ENCODE results near the gene LPAR2.
A peak's percentile ranks its signal among the peaks of the same experiment; 100 is the strongest.

LPAR2 gene

DNA sequence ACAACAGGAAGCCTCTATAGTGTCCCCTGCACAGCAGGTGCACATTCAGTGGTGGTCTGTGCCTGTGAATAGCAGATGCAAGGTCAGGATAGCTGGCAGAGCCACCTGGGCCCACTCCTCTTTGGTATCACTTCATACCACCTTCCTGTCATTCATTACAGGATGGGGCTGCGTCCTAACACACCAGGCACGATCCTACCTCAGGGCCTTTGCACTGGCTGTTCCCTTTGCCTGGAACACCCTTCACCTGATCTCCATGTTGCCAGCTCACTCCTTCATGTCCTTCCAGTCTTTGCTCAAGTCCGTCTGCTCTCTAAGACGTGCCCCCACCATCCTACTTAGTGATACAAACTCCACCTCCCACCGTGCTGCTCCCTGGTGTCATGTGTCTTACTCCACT lies 4.6 kb upstream of the LPAR2 start:
- intact Hi-C loops (cut with micrococcal nuclease) = no loop called here
- peaks cover 92% of the 10 kb centered on the region for H3K36me3 Mint-ChIP-seq (ENCODE audit: low read depth)
- H3K4me3 Mint-ChIP-seq = no peak overlapping the region
- H3K4me1 Mint-ChIP-seq (ENCODE audit: low read depth) = peaks cover 25% of the 10 kb centered on the region
- H3K27me3 Mint-ChIP-seq = peaks cover 5% of the 10 kb centered on the region
- H3K27ac Mint-ChIP-seq = no peak overlapping the region
- no peaks in the 10 kb centered on the region for H3K9me3 Mint-ChIP-seq

DNA sequence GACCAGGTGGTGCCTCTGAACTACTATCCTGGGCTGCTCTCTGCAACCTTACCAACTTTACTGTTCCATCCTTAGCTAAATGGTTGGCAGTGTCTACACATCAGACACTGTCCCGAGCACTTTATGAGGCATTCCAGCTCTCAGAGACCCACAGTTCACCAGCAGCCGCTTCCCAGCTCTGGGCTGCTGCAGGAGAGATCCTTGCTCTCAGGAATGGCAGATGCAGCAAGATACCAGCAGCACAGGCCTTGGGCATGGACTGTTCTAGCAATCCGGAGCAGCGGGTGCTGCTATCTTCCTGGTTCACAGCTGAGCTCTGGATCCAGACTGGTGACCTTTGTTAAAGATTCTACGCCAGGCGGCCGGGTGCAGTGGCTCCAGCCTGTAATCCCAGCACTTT lies 3.3 kb upstream of the LPAR2 start:
- intact Hi-C loops (cut with micrococcal nuclease) = no loop called here
- H3K27ac Mint-ChIP-seq = no peak overlapping the region
- peaks cover 39% of the 10 kb centered on the region for H3K4me1 Mint-ChIP-seq (ENCODE audit: low read depth)
- H3K4me3 Mint-ChIP-seq = no peak overlapping the region
- no peaks in the 10 kb centered on the region for H3K9me3 Mint-ChIP-seq
- peaks cover 7% of the 10 kb centered on the region for H3K27me3 Mint-ChIP-seq
- H3K36me3 Mint-ChIP-seq (ENCODE audit: low read depth) = peaks cover 90% of the 10 kb centered on the region

DNA sequence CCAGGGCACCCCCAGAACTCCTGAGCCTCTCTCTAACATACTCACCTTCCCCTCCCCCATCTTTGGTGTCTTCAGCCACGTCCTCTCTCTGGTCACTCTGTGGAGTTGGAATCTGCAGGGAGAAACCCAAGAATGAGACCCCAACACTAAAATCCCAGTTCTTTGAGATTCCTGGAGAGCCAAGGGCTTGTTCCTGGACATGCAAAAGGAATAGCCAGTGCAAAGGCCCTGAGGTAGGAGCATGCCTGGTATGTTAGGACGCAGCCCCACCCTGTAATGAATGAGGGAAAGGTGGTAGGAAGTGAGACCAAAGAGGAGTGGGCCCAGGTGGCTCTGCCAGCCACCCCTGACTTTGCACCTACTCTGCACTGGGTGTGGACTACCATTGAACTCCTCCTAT lies 2.4 kb upstream of the LPAR2 start:
- H3K36me3 Mint-ChIP-seq (ENCODE audit: low read depth) = peaks cover 85% of the 10 kb centered on the region

DNA sequence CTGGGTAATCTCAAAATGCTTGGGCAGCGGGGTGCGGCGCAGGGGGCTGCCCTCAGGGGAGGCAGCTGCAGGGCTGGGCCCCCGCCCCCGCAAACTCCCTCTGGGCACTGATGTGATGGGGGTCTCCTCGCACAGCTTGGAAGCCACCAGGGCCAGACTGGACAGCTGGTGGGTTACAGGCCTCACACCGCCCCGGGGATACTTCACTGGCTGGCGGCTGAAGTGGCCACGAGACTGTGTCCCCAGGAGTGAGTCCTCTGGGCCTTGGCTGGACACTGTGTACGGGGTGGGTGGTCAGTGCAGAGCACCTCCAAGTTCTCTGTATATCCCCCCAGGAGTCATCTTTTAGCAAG lies 2.0 kb upstream of the LPAR2 start:
- no peak overlapping the region for H3K4me3 Mint-ChIP-seq
- H3K27ac Mint-ChIP-seq = no peak overlapping the region
- H3K36me3 Mint-ChIP-seq (ENCODE audit: low read depth) = peaks cover 81% of the 10 kb centered on the region
- peaks cover 41% of the 10 kb centered on the region for H3K4me1 Mint-ChIP-seq (ENCODE audit: low read depth)
- no peaks in the 10 kb centered on the region for H3K9me3 Mint-ChIP-seq
- intact Hi-C loops (cut with micrococcal nuclease) = no loop called here
- H3K27me3 Mint-ChIP-seq = peaks cover 7% of the 10 kb centered on the region

More for the DNA sequence above, 2.4 kb upstream of the LPAR2 start:
- Mint-ChIP-seq H3K4me3 (no peak overlapping the region), H3K4me1 (ENCODE audit: low read depth) (peaks cover 42% of the 10 kb centered on the region), H3K27ac (no peak overlapping the region), H3K27me3 (peaks cover 7% of the 10 kb centered on the region), H3K9me3 (no peaks in the 10 kb centered on the region)
- intact Hi-C loops (cut with micrococcal nuclease) = no loop called here

DNA sequence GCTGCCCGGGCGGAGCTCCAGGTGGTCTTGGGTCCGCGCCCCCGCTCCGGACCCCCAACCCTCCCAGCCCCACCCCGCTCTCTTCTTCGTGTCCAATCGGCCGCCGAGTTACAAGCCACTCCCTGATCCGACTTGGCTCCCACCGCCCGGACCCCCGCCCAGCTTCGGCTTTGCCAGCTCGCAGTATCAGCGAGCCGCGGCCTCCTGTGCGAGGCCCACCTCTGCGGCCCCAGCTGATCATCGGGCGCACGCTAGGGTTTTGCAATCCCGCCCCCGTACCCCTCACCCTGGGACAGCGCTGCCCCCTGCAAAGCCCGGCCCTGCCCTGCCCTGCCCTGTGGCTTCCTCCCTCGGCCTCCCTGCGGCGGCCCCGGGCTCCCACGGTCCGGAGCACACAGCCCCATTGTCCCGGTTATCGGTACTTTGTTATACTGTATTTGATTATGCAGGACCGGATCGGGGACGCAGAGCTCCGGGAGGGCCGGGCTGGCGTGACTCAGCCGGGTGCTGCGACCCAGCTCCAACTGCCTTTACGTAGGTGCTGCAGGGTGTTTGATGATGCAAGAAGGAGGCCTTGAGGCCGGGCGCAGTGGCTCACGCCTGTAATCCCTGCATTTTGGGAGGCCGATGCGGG lies 598 bp upstream of the LPAR2 start:
- Mint-ChIP-seq H3K4me1 (ENCODE audit: low read depth) (peaks cover 38% of the 10 kb centered on the region), H3K36me3 (ENCODE audit: low read depth) (peaks cover 80% of the 10 kb centered on the region), H3K27ac (peak overlapping the region; percentile 42), H3K4me3 (peak overlapping the region; percentile 71), H3K27me3 (peaks cover 7% of the 10 kb centered on the region), H3K9me3 (no peaks in the 10 kb centered on the region)
- intact Hi-C loops (cut with micrococcal nuclease) = no loop called here

DNA sequence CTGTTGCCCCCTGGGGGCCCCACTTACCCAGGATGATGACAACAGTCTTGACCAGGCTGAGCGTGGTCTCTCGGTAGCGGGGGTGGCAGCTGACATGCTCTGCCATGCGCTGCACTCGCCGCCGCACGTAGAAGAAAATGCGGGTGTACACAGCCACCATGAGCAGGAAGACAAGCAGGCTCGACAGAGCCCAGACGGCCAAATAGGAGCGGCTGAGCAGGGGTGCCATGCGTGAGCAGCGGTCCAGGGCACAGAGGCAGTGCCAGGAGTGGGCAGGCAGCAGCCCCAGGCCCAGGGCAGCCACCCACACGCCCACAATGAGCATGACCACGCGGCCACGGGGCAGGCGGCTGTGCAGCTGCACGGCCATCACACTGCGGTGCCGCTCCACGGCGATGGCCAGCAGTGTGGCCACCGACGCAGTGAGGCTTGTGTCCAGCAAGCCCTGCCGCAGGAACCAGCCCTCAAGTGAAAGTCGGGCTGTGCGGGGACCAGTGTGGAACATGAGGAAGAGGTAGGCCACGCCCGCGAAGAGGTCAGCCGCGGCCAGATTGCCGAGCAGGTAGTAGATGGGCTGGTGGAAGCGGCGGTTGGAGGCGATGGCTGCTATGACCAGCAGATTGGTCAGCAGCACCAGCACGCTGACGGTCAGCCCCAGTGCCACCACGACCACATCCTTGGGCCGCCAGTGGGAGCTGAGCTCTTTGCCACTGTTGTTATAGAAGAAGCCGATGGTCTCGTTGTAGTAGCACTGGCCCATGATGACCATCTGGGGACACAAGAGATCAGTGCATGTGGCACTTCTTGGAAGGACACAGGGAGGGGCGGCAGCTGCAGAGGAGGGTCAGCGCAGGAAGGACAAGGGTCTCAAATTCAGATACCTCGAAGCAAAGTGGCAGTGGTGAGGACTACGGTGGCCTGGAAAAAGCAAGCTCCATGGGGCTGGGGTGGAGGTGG lies 1.2 kb downstream of the LPAR2 start:
- Mint-ChIP-seq H3K27ac (peak overlapping the region; percentile 35), H3K36me3 (ENCODE audit: low read depth) (peaks cover 72% of the 10 kb centered on the region), H3K27me3 (peaks cover 7% of the 10 kb centered on the region), H3K9me3 (no peaks in the 10 kb centered on the region), H3K4me3 (peak overlapping the region; percentile 54), H3K4me1 (ENCODE audit: low read depth) (peaks cover 28% of the 10 kb centered on the region)
- intact Hi-C loops (cut with micrococcal nuclease) = no loop called here

DNA sequence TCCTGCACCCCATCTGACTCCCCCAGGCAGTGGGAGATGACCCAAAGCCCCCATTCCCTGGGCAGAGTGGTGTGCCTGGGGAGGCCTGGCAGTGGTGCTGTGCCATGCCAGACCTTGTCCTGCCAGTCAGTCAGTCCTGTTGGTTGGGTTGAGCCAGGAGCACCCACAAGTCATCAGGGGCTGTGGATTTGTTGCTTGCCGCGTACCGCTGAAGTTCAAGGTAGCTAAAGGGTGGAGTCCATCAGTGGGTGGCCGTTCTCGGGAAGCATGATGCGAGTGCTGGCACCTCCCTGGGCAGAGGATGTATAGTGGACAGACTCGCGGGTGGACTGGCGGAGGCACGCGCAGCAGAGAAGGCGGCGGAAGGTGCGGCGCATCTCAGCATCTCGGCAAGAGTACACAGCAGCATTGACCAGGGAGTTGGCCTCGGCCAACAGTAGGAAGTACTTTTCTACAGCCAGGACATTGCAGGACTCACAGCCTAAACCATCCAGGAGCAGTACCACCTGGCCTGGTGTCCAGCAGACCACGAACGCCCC lies 3.9 kb downstream of the LPAR2 start:
- Mint-ChIP-seq H3K36me3 (ENCODE audit: low read depth) (peaks cover 50% of the 10 kb centered on the region), H3K27me3 (peaks cover 7% of the 10 kb centered on the region), H3K9me3 (no peaks in the 10 kb centered on the region), H3K27ac (no peak overlapping the region), H3K4me3 (no peak overlapping the region), H3K4me1 (ENCODE audit: low read depth) (peaks cover 43% of the 10 kb centered on the region)
- intact Hi-C loops (cut with micrococcal nuclease) = no loop called here

DNA sequence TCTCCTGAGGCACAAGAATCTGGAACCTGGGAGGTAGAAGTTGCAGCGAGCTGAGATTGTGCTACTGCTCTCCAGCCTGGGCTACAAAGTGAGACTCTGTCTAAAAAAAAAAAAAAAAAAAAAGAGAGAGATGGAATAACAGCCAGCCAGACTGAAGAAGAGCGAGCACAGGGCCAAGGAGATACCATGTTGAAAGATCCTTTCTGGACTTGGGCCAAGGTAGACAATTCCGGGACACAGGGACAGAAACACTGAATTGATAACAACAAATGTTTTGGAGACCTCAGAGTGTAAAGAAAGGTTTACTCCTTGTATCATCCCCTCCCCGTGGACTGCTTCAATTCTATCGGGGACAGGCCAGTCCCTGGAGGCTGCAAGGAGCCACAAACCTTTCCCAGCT lies 4.6 kb downstream of the LPAR2 start:
- peaks cover 44% of the 10 kb centered on the region for H3K36me3 Mint-ChIP-seq (ENCODE audit: low read depth)
- no peak overlapping the region for H3K27ac Mint-ChIP-seq
- H3K27me3 Mint-ChIP-seq = peaks cover 2% of the 10 kb centered on the region
- intact Hi-C loops (cut with micrococcal nuclease) = no loop called here
- H3K9me3 Mint-ChIP-seq = no peaks in the 10 kb centered on the region
- no peak overlapping the region for H3K4me3 Mint-ChIP-seq
- H3K4me1 Mint-ChIP-seq (ENCODE audit: low read depth) = peaks cover 41% of the 10 kb centered on the region

DNA sequence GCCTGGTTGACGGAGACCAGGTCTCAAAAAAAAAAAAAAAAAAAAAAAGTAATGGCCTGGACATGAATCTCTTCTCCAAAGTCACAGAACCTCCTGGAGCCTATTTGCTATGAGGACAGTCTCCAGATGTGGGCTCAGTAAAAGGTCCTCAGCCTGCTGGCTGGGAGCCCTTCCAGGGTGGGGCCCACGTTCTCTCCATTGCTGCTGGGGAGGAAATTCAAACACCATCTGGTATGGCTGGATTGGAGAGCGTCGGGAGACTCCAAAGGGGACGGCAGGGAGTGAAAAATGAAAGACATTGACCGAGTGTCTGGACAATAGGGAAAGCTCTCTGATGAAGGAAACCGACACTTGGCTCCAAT lies 8.2 kb downstream of the LPAR2 start:
- Mint-ChIP-seq H3K27me3 (peaks cover 9% of the 10 kb centered on the region), H3K4me1 (ENCODE audit: low read depth) (peaks cover 30% of the 10 kb centered on the region), H3K27ac (peak overlapping the region; percentile 56), H3K9me3 (no peaks in the 10 kb centered on the region), H3K4me3 (no peak overlapping the region), H3K36me3 (ENCODE audit: low read depth) (peaks cover 27% of the 10 kb centered on the region)
- intact Hi-C loops (cut with micrococcal nuclease) = loop anchor here (2.0 kb wide), 1 partner anchor 43 kb away; the partner anchor contains the start of gene ATP13A1

DNA sequence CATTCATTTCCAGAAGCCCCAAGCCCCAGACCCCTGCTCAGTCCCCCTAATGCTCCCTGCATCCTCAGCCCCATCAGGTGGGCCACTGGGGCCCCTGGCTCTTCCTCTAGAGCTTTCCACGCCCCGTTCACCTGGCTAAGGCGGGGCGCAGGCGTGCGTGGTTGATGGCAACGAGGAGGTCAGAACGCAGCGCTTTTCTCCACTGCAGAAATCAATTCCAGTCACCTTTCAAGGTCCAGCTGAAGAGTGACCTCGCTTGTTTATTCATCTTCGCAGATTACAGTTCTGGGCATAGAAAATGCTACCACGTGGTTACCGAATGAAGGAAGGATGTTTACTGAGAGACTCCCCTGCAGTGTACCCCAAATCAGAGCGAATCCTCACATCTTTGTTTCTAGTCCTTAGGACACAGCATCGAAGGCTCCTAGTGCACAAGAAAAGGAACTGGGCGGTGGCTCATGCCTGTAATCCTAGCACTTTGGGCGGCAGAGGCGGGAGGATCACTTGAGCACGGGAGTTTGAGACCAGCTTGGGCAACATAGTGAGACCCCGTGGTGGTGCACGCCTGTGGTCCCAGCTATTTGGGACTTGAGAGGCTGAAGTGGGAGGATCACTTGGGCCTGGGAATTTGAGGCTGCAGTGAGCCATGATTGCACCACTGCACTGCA lies 8.7 kb downstream of the LPAR2 start:
- Mint-ChIP-seq H3K36me3 (ENCODE audit: low read depth) (peaks cover 22% of the 10 kb centered on the region), H3K4me1 (ENCODE audit: low read depth) (peaks cover 30% of the 10 kb centered on the region), H3K9me3 (no peaks in the 10 kb centered on the region), H3K4me3 (peak overlapping the region; percentile 44), H3K27ac (peak overlapping the region; percentile 56), H3K27me3 (peaks cover 9% of the 10 kb centered on the region)
- intact Hi-C loops (cut with micrococcal nuclease) = loop anchor here (2.0 kb wide), 1 partner anchor 43 kb away; the partner anchor contains the start of gene ATP13A1

DNA sequence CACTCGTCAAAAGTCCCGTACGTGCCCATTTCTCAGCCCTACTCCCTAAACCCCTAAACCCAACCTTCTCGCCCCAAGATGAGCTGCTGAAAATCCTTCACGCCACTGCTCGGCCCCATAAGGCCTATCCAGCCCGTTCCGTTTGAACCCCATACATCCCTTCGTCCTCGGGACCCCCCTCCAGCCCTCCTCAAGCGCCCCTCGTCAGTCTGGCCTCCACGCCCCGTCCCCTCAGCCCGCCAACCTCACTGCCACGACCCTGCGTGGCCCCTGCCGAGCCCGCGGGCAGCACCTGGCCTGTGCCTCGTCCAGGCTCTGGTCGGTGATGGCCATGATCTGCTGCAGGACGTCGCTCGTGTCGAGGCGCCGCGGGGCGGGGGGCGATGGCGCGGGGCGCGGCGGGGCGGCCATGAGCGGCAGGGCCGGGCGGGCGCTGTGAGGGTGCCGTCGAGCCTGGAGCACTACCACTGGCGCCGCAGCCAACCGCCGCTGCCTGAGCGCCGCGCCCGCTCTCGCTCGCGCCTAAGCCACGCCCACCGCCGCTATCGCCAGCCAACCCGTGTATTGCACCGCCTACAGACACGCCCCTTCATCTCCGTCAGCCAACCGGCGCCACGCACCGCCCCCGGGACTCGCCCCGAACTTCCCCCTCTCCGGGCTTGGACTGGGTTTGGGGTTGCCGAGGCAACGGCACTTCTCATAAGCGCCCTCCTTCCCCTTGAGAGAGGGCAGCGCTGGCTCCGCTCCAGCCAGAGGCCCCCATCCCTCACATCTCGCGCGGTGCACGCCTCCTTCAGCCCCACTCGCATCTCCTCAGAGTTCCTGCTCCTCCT lies 9.6 kb downstream of the LPAR2 start, which contains the start of gene PBX4:
PBX4 (minus strand) TSS at position 469 of the 833 bp plus-strand sequence; CDS start at position 411, 58 bp downstream.
- Mint-ChIP-seq H3K4me1 (ENCODE audit: low read depth) (peaks cover 30% of the 10 kb centered on the region), H3K27ac (peak within 1 kb of the TSS; percentile 56), H3K9me3 (no peaks in the 10 kb centered on the region), H3K4me3 (peak within 1 kb of the TSS; percentile 44), H3K36me3 (ENCODE audit: low read depth) (peaks cover 13% of the 10 kb centered on the region), H3K27me3 (peaks cover 9% of the 10 kb centered on the region)
- intact Hi-C loops (cut with micrococcal nuclease) = loop anchor here (2.0 kb wide), 1 partner anchor 44 kb away; the partner anchor contains the start of gene ATP13A1

DNA sequence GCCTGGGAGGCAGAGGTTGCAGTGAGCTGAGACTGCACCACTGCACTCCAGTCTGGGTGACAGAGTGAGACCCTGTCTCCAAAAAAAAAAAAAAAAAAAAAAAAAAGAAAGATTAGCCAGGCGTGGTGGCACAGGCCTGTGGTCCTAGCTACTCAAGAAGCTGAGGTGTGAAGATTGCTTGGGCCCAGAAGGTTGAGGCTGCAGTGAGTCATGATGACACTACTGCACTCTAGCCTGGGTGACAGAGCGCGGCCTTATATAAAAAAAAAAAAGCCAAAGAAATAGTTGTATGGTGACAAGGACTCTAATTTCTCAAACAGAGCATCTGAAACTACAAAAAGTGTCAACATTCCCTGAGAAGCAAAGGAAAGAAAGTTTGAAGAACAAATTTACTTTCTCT lies 12.9 kb downstream of the LPAR2 start:
- Mint-ChIP-seq H3K9me3 (no peaks in the 10 kb centered on the region), H3K27me3 (peaks cover 9% of the 10 kb centered on the region), H3K27ac (no peak overlapping the region), H3K4me1 (ENCODE audit: low read depth) (peaks cover 25% of the 10 kb centered on the region), H3K36me3 (ENCODE audit: low read depth) (no peaks in the 10 kb centered on the region), H3K4me3 (no peak overlapping the region)
- intact Hi-C loops (cut with micrococcal nuclease) = no loop called here

DNA sequence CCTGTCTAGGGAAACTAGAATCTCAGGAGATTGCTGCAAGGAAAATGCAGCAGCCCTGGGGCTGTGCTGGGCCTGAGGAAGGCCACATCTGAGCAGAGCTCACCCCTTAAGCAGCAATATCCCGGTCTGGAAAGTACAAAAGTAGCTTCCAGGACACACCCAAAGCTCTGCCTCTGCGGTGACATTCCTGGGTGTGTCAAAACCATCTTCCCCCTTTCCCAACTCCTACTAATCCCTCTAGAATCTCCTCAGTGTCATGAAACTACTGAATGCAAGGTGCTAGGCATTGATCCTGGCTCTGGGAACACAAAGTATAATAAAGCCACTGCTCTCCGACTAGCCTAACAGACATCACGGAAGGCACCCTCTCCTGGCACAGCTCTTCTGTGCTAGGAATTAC lies 14.5 kb downstream of the LPAR2 start:
- Mint-ChIP-seq H3K9me3 (no peaks in the 10 kb centered on the region), H3K27ac (no peak overlapping the region), H3K4me1 (ENCODE audit: low read depth) (peaks cover 10% of the 10 kb centered on the region), H3K4me3 (no peak overlapping the region), H3K36me3 (ENCODE audit: low read depth) (no peaks in the 10 kb centered on the region), H3K27me3 (peaks cover 9% of the 10 kb centered on the region)
- intact Hi-C loops (cut with micrococcal nuclease) = no loop called here

Measured in dendritic cell treated with granulocyte-macrophage colony-stimulating factor and Interleukin-4, amounts not matched to agents 40 ng/mL and 50 ng/mL, for 4 days (primary cell).